Adrenal gland (tissue), 12 donors: Measurements from ENCODE around the gene EXD3. TPM values are rescaled to one million over a fixed set of nuclear protein-coding genes. Genes with fewer than 3 reads are reported as not detected.

ENCODE experiments used
- DNase-seq, 7 donors: peaks; one replicate each; pipeline ENCODE4 v3.0.0-alpha.2; 2019 to 2020
- H3K27ac ChIP-seq, 5 donors: fragments of 200-600 bp; sonication (generic) in 4 of 5; 1 replicate in 3 of 5; 2 replicates in 2 of 5; pipeline versions ENCODE4 v1.5.1 to v1.8.0; 2016 to 2020; ENCODE audit warnings: mild to moderate bottlenecking in 1 of 5
- H3K27me3 ChIP-seq: fragments of 200-600 bp; 2 replicates; pipeline ENCODE4 v1.8.0; 2021
- H3K36me3 ChIP-seq, 2 donors: fragments of 200-600 bp; replicated peaks in 1 of 2; 1 replicate in 1 of 2; 2 replicates in 1 of 2; pipeline versions ENCODE4 v1.5.1 to v1.8.0; 2018 to 2022
- H3K4me1 ChIP-seq, 2 donors: fragments of 200-600 bp; replicated peaks in 1 of 2; 1 replicate in 1 of 2; 2 replicates in 1 of 2; pipeline versions ENCODE4 v1.5.1 to v1.8.0; 2018 to 2021
- H3K4me3 ChIP-seq, 4 donors: fragments of 200-600 bp; sonication (generic) in 3 of 4; one replicate each; pipeline ENCODE4 v1.5.1; 2016 to 2018
- H3K9me3 ChIP-seq, 3 donors: fragments of 200-600 bp; sonication (generic) in 1 of 3; replicated peaks in 1 of 3; 1 replicate in 2 of 3; 2 replicates in 1 of 3; pipeline versions ENCODE4 v1.5.1 to v1.8.0; 2016 to 2021
- CTCF ChIP-seq, 6 experiments: fragments of 450-650 bp in 4 of 6; fragments of 200-600 bp in 2 of 6; sonication (generic) in 1 of 6; IDR thresholded peaks; 1 replicate in 5 of 6; 2 replicates in 1 of 6; pipeline versions ENCODE4 v1.5.1 to v1.8.0; 2016 to 2021; ENCODE audit warnings: antibody characterized with exemption in 6 of 6, mild to moderate bottlenecking in 2 of 6, moderate library complexity in 1 of 6
- POLR2A ChIP-seq, 2 donors: fragments of 450-650 bp; IDR thresholded peaks; one replicate each; pipeline ENCODE4 v1.6.1; 2017; ENCODE audit warnings: antibody characterized with exemption in 2 of 2, mild to moderate bottlenecking in 2 of 2, moderate library complexity in 1 of 2
- WGBS, 4 donors: extraction: QIAGEN DNeasy Blood & Tissue Kit in 2 of 4; methylation state at CpG; one replicate each; pipeline versions ENCODE4 v1.1.5 to v1.1.7; 2013 to 2017; 5-methylcytosine and 5-hydroxymethylcytosine counted together
- intact Hi-C, 2 donors: fragments of 100-400 bp; cut with DNase I; formaldehyde crosslinking; loops; one replicate each; pipeline versions ENCODE4 v1.14.1 to v1.15.0; 2022 to 2023
- polyA plus RNA-seq, 3 donors: library from polyadenylated mRNA; stranded (reverse); fragments of 200-250 nt in 2 of 3; fragments of 350-450 nt in 1 of 3; fragmentation: Illumina TruSeq in 1 of 3; extraction: RNeasy Lipid Tissue Mini Kit (QIAGEN cat#74804) in 1 of 3; gene quantifications; one replicate each; pipeline ENCODE4 v1.2.3, GENCODE V29; 2013 to 2014
- total RNA-seq, 9 donors: library from RNA; depleted of rRNA in 4 of 9; stranded (reverse); fragments of >200 nt in 4 of 9; fragments of 120-200 nt in 1 of 9; fragmentation: NEBNext Ultra II Directional in 1 of 9; extraction: Animal tissue kit (Norgen Biotek cat#: 25700) in 1 of 9; gene quantifications; one replicate each; pipeline versions ENCODE4 v1.1.0 to v1.2.4, GENCODE V29; 2013 to 2023
- donor health status: healthy with polysubstance abuse.
- donor health status: Bipolar disorder and iron deficiency.
- donor health status: DM: yes; HTN: yes; CAD: no.
- donor health status: DM: no; HTN: no; CAD: no.
- donor health status: DM: no; HTN: no; CAD: no.
- donor health status: DM: yes; HTN: yes; CAD: no.

The EXD3 gene
- total and polyA plus RNA-seq, 12 donors: 1.2 to 111 (median 23.9) TPM

DNA sequence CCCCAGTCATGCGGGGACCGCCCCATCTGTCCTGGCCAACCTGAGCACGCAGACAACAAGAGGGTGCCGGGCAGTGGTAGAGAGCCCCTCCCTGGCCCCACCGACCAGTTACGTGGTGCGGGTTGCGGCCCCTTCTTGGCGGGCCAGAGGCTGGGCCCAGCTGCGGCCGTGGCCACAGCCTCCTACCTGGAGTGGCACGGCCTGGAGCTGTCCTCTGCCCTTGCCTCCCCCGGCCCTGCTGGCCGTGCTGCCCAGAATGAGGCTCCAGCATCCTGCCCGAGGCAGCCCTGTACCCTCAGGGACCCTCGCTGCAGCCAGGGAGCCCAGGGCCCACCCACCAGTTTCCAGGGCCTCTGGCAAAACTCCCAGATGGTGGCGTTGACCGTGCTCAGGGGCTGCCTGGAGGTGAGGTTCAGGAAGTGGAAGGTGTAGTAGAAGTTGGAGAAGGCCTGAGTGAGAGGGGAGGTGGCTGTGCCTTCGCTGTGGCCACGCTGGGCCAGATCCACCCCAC, 12.5 kb upstream of the EXD3 start:
- peaks cover 0 to 9% of the 10 kb centered on the region in 2 donors for H3K4me1 ChIP-seq
- H3K27ac ChIP-seq: no peak overlapping the region
- H3K9me3 ChIP-seq: no peaks in the 10 kb centered on the region
- no peak for DNase-seq
- no peaks in the 10 kb centered on the region for H3K27me3 ChIP-seq
- no peak overlapping the region for H3K4me3 ChIP-seq
- 60 to 73% (median 71%) methylated on average over 2 to 20 of the region's 20 CpGs for WGBS, 4 donors
- H3K36me3 ChIP-seq: no peaks in the 10 kb centered on the region
- intact Hi-C loops: no loop called here
- TF ChIP-seq CTCF (IDR thresholded peaks at IDR 0.05) (no peak), POLR2A (IDR thresholded peaks at IDR 0.05) (no peak)

- H3K9me3 ChIP-seq: no peaks in the 10 kb centered on the region
- no peak for TF ChIP-seq CTCF (IDR thresholded peaks at IDR 0.05)
- TF ChIP-seq POLR2A (IDR thresholded peaks at IDR 0.05): no peak
- no peak overlapping the region for H3K27ac ChIP-seq
- no peaks in the 10 kb centered on the region for H3K27me3 ChIP-seq
- intact Hi-C loops: no loop called here
- no peak for DNase-seq
- H3K4me3 ChIP-seq: no peak overlapping the region
- H3K36me3 ChIP-seq: no peaks in the 10 kb centered on the region
- 74 to 86% (median 84%) methylated on average over 11 to 43 of the region's 43 CpGs for WGBS, 4 donors
- H3K4me1 ChIP-seq: peaks cover 0 to 9% of the 10 kb centered on the region in 2 donors
Observed at GRCh38 chr9:137434498-137435380, 11.8 kb upstream of the EXD3 start.

GRCh38 chr9:137433916-137434431, 11.0 kb upstream of the EXD3 start:
- no peaks in the 10 kb centered on the region for H3K36me3 ChIP-seq
- DNase-seq: no peak
- 71 to 100% (median 86%) methylated on average over 1 to 26 of the region's 26 CpGs for WGBS, 4 donors

More at GRCh38 chr9:137433916-137434431, 11.0 kb upstream of the EXD3 start:
- Histone ChIP-seq H3K4me1 (peaks cover 0 to 9% of the 10 kb centered on the region in 2 donors), H3K4me3 (no peak overlapping the region), H3K27me3 (no peaks in the 10 kb centered on the region), H3K9me3 (no peaks in the 10 kb centered on the region), H3K27ac (no peak overlapping the region)
- intact Hi-C loops: no loop called here
- TF ChIP-seq POLR2A (IDR thresholded peaks at IDR 0.05): no peak
- no peak for TF ChIP-seq CTCF (IDR thresholded peaks at IDR 0.05)
